ENCODE measurements around the gene HES5.
"Not testable (repeated sequence)": the region's sequence is repeated elsewhere in the genome, so short reads cannot be mapped to it uniquely, and the experiment has no call there.

The HES5 gene

DNA sequence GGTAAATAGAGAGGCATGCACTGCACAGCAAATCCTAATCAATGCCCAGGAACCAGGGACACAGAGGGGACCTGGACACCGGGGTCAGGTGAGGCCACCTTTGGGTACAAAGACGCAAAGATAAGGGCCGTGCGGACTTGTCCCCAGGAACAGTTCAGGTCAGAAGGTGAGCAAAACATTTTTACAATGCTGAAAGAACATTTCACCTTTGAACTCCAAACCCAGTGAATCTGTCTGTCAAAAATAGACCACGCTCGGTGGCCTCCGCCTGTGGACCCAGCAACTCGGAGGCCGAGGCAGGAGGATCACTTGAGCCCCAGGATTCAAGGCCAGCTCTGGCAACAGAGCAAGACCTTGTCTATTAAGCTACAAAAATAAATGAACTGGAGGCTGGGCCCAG lies 41.3 kb upstream of the HES5 start:
- TF ChIP-seq, protein P1, sequence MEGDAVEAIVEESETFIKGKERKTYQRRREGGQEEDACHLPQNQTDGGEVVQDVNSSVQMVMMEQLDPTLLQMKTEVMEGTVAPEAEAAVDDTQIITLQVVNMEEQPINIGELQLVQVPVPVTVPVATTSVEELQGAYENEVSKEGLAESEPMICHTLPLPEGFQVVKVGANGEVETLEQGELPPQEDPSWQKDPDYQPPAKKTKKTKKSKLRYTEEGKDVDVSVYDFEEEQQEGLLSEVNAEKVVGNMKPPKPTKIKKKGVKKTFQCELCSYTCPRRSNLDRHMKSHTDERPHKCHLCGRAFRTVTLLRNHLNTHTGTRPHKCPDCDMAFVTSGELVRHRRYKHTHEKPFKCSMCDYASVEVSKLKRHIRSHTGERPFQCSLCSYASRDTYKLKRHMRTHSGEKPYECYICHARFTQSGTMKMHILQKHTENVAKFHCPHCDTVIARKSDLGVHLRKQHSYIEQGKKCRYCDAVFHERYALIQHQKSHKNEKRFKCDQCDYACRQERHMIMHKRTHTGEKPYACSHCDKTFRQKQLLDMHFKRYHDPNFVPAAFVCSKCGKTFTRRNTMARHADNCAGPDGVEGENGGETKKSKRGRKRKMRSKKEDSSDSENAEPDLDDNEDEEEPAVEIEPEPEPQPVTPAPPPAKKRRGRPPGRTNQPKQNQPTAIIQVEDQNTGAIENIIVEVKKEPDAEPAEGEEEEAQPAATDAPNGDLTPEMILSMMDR (IDR thresholded peaks at IDR 0.05; ENCODE audit: low read depth, low read length): no peak
- Histone ChIP-seq H3K4me3 (ENCODE audit: low read depth, low read length) (no peak overlapping the region), H3K36me3 (no peaks in the 10 kb centered on the region), H3K27me3 (ENCODE audit: insufficient read depth, low read depth, severe bottlenecking) (no peaks in the 10 kb centered on the region), H3K9me3 (ENCODE audit: severe bottlenecking) (peaks cover 17% of the 10 kb centered on the region), H3K27ac (no peak overlapping the region)
- DNase-seq: no peak

DNA sequence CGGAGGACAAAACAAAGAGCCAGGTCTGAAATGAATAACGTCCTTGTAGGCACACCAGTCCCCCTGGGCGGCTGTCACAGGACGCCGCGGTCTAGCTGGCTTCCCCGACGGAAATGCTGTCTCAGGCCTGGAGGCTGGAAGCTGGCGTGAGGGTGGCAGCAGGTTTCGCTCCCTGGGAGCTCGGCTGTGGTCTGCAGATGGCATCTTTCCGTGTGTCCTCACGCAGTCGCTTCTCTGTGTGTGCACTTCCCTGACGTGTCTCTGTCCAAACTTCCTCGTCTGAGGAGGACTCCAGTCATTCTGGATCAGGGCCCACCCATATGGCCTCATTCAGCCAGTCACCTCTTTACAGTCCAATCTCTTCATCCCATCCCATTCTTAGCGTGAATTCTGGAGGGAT lies 40.3 kb upstream of the HES5 start:
- no peak for DNase-seq
- Histone ChIP-seq H3K4me3 (ENCODE audit: low read depth, low read length) (no peak overlapping the region), H3K36me3 (no peaks in the 10 kb centered on the region), H3K9me3 (ENCODE audit: severe bottlenecking) (peaks cover 17% of the 10 kb centered on the region), H3K27me3 (ENCODE audit: insufficient read depth, low read depth, severe bottlenecking) (no peaks in the 10 kb centered on the region), H3K27ac (no peak overlapping the region)
- TF ChIP-seq, protein P1 (IDR thresholded peaks at IDR 0.05; ENCODE audit: low read depth, low read length): no peak

DNA sequence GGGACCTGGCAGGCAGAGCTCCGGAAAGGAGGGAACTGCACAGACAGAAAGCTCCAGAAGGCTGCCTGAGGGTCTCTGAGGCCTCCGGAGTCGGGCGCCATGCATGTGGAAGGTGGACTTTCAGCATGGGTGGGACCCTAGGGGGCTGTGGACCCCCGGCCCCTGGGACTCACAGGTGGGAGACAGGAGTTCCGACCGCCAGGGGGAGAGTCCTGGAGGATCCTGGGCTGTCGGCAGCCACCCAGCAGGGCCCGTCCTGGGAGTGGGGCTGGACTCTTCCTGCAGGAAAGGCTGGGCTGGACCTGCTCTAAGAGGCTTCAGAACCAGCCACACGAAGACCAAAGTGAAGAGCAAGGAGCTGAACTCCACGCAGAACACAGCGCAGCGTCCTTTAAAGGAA lies 39.6 kb upstream of the HES5 start:
- not testable (repeated sequence) for H3K27me3 ChIP-seq (ENCODE audit: insufficient read depth, low read depth, severe bottlenecking); H3K4me3 ChIP-seq (ENCODE audit: low read depth, low read length); H3K27ac ChIP-seq; H3K36me3 ChIP-seq; DNase-seq
- H3K9me3 ChIP-seq (ENCODE audit: severe bottlenecking): peaks cover 17% of the 10 kb centered on the region

DNA sequence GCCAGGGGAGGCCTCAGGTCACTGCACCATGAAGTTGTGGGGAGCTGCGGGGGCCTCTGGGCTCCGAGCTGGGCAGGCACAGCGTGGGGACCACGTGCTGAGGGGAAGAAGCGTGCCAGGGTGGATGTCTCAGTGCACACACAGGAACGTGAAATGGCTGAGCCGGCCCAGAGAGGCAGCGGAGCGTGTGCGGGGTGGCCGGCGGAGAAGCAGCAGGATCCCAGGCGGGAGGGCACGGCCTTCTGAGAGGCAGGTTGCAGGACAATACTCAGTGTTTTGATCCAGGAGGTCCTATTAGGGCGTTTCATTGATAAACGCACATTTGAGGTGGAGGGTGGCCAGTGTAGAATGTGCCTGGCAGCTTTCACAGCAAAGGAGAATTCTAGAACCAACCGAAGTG lies 39.0 kb upstream of the HES5 start:
- Histone ChIP-seq H3K27me3 (ENCODE audit: insufficient read depth, low read depth, severe bottlenecking) (no peaks in the 10 kb centered on the region), H3K36me3 (no peaks in the 10 kb centered on the region), H3K9me3 (ENCODE audit: severe bottlenecking) (peaks cover 17% of the 10 kb centered on the region), H3K4me3 (ENCODE audit: low read depth, low read length) (no peak overlapping the region), H3K27ac (no peak overlapping the region)
- DNase-seq: no peak
- TF ChIP-seq, protein P1 (IDR thresholded peaks at IDR 0.05; ENCODE audit: low read depth, low read length): no peak

DNA sequence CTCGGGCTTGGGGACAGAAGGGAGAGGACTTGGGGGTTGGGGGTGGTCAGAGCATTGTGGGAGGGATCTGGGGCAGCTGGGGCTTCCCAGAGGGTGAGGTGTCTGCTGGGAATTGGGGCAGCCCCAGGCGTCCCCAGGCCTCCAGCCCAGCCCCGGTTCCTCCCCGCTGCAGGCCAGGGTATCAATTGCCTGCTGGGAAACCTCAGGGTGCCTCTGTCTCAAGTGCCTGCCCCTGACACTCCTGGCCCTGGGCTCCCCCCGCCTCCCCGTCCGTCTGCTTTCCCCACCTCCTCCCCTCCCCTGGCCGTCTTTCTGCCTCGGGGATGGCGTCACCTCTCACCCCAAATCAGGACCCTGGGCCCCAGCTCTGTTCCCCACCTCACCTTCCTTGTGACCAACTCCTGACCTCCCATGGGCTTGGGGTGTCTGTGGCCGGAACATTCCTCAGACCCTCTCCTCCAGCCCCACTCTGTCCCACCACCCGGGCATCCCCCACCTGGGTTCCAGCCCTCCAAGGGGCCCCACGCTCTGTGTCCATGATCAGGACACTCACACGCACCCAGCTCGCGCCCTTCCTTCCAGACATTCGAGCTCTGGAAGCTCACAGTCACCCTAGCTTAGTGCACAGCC lies 38.2 kb upstream of the HES5 start:
- DNase-seq; H3K27me3 ChIP-seq (ENCODE audit: insufficient read depth, low read depth, severe bottlenecking); H3K9me3 ChIP-seq (ENCODE audit: severe bottlenecking); H3K4me3 ChIP-seq (ENCODE audit: low read depth, low read length); H3K27ac ChIP-seq; H3K36me3 ChIP-seq: not testable (repeated sequence)

DNA sequence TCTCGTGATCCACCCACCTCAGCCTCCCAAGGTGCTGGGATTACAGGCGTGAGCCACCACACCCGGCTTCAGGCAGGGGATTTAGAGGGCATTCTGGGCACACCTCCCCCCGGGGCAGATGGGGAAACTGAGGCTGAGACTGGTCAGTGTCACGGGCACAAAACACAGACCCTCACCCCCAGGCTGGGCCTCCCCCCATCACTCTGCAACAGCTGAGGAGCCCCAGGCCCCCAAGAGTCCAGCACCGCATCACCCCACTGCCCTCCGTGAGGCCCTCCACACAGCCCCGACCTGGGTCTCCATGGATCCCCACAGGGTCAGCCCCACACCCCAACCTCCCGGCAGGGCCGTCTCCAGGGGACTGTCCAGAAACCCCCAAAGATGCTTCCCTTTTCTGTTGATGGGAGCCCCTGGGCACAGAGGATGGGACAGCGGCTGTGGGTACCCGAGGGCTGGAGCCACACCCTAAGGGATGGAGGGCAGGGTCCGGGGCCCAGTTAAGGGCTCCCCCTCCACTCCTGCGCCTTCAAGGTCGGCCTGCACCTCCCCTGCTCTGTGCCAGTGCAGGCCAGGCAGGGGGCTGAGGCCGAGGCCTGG lies 37.1 kb upstream of the HES5 start:
- no peak overlapping the region for H3K4me3 ChIP-seq (ENCODE audit: low read depth, low read length)
- DNase-seq: no peak
- H3K27ac ChIP-seq: no peak overlapping the region
- no peaks in the 10 kb centered on the region for H3K27me3 ChIP-seq (ENCODE audit: insufficient read depth, low read depth, severe bottlenecking)
- no peaks in the 10 kb centered on the region for H3K36me3 ChIP-seq
- TF ChIP-seq, protein P1 (IDR thresholded peaks at IDR 0.05; ENCODE audit: low read depth, low read length): no peak
- peaks cover 3% of the 10 kb centered on the region for H3K9me3 ChIP-seq (ENCODE audit: severe bottlenecking)

All from WERI-Rb-1 (cell line).